DND-41 (cell line): ENCODE data around the gene RASD2.

Experiments used
- ATAC-seq: fragments of 200-7000 bp; cut with Tn5 transposase; 3 replicates; pipeline ENCODE4 v1.9.1; 2021; ENCODE audit warnings: low read depth; ENCODE audit not compliant: insufficient read depth
- DNase-seq: peaks from one replicate; pipeline ENCODE4 v3.0.0-alpha.2; 2020
- H2AFZ ChIP-seq: 2 replicates; pipeline ENCODE4 v1.6.0; 2012; ENCODE audit warnings: low read depth, low read length
- H3K27ac ChIP-seq: 2 replicates; pipeline ENCODE4 v1.5.1; 2012; ENCODE audit warnings: low read length, inconsistent platforms
- H3K27me3 ChIP-seq: fragments of 200-600 bp; sonication (generic); 2 replicates; pipeline ENCODE4 v1.6.0; 2012; ENCODE audit warnings: low read length, mild to moderate bottlenecking, inconsistent platforms; ENCODE audit not compliant: insufficient read depth, poor library complexity
- H3K36me3 ChIP-seq: 2 replicates; pipeline ENCODE4 v1.5.1; 2012; ENCODE audit warnings: low read length, inconsistent platforms; ENCODE audit not compliant: insufficient read depth
- H3K4me1 ChIP-seq: 2 replicates; pipeline ENCODE4 v1.5.1; 2012; ENCODE audit warnings: mild to moderate bottlenecking, low read length; ENCODE audit not compliant: insufficient read depth
- H3K4me2 ChIP-seq: 2 replicates; pipeline ENCODE4 v1.6.0; 2012; ENCODE audit warnings: mild to moderate bottlenecking, moderate library complexity, low read length, inconsistent platforms; ENCODE audit not compliant: insufficient read depth
- H3K4me3 ChIP-seq, 2 experiments: fragments of 200-600 bp in 1 of 2; shearing (Covaris generic) in 1 of 2; 2 replicates each; pipeline ENCODE4 v1.5.1; 2012 to 2016; ENCODE audit warnings: inconsistent platforms in 2 of 2, low read length in 2 of 2, mild to moderate bottlenecking in 2 of 2, low read depth in 1 of 2, moderate library complexity in 1 of 2
- H3K79me2 ChIP-seq: 2 replicates; pipeline ENCODE4 v1.6.0; 2012; ENCODE audit warnings: low read length, inconsistent platforms; ENCODE audit not compliant: insufficient read depth
- H3K9ac ChIP-seq: 2 replicates; pipeline ENCODE4 v1.6.0; 2012; ENCODE audit warnings: low read depth, mild to moderate bottlenecking, inconsistent platforms, low read length, moderate library complexity
- H3K9me3 ChIP-seq: 2 replicates; pipeline ENCODE4 v1.5.1; 2012; ENCODE audit warnings: low read length, moderate library complexity, mild to moderate bottlenecking, inconsistent platforms; ENCODE audit not compliant: insufficient read depth, severe bottlenecking
- H4K20me1 ChIP-seq: 2 replicates; pipeline ENCODE4 v1.6.0; 2012; ENCODE audit warnings: low read length; ENCODE audit not compliant: insufficient read depth
- EZH2 ChIP-seq: IDR thresholded peaks from 3 replicates; pipeline ENCODE4 v1.6.1; 2012; ENCODE audit warnings: borderline replicate concordance, low read depth, mild to moderate bottlenecking, moderate library complexity, low read length, inconsistent platforms; ENCODE audit not compliant: severe bottlenecking
- TF ChIP-seq, protein P1 (sequence below): IDR thresholded peaks from 2 replicates; pipeline ENCODE4 v1.5.1; 2012; ENCODE audit warnings: borderline replicate concordance, low read length, moderate library complexity, mild to moderate bottlenecking; ENCODE audit not compliant: poor library complexity, severe bottlenecking; ENCODE audit errors: extremely low read depth

The RASD2 gene

DNA sequence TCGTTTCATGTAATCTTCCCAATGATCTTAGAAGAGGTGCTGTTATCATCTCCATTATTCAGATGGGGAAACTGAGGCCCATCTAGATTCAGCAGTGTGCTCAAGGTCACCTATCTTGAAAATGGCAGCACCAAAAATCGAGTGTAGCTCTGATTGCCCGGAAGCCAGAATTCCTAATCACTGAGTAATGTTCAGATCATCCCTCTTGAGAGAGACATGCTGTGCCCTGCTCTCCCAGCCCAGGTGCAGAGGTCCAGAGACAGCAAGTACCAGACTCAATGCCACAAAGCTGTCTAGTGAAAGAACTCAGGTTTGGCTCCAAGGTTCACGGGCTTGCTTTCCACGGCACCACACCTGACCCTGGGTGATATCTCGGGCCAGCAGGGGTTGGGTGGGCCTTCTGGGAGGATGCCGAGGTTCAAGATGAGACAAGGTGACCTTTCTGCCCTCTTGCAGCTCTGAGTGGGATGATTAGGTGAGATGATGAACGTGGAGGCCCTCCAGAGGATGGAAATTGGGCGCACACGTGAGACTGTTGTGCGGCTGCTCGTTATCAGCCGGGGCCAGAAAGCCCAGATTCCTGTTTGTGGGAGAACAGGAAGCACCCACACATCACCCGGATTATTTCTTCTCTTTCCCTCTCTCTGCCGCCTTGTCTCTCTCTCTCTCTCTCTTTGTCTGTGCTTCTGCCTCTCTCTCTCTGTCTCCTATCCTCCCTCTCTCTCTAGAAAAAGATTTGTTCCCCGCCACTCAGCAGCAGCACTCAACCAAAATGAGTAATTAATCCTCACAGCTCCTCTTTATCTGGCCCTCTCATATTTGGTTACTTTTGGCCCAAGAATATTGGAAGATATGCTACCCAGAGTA, 19.0 kb upstream of the RASD2 start:
- no peaks in the 10 kb centered on the region for H3K27me3 ChIP-seq
- 0 out of 2 replicates have a peak, but pooled peaks cover 6% of the 10 kb centered on the region for H4K20me1 ChIP-seq
- no peak for ATAC-seq
- H3K4me1 ChIP-seq = no peaks in the 10 kb centered on the region
- no peak for DNase-seq
- H3K9me3 ChIP-seq = no peaks in the 10 kb centered on the region
- no peak overlapping the region for H2AFZ ChIP-seq
- H3K79me2 ChIP-seq = no peaks in the 10 kb centered on the region
- H3K36me3 ChIP-seq = no peaks in the 10 kb centered on the region
- H3K9ac ChIP-seq = no peak overlapping the region
- no peak overlapping the region for H3K4me3 ChIP-seq
- no peak overlapping the region for H3K4me2 ChIP-seq
- TF ChIP-seq, protein P1, sequence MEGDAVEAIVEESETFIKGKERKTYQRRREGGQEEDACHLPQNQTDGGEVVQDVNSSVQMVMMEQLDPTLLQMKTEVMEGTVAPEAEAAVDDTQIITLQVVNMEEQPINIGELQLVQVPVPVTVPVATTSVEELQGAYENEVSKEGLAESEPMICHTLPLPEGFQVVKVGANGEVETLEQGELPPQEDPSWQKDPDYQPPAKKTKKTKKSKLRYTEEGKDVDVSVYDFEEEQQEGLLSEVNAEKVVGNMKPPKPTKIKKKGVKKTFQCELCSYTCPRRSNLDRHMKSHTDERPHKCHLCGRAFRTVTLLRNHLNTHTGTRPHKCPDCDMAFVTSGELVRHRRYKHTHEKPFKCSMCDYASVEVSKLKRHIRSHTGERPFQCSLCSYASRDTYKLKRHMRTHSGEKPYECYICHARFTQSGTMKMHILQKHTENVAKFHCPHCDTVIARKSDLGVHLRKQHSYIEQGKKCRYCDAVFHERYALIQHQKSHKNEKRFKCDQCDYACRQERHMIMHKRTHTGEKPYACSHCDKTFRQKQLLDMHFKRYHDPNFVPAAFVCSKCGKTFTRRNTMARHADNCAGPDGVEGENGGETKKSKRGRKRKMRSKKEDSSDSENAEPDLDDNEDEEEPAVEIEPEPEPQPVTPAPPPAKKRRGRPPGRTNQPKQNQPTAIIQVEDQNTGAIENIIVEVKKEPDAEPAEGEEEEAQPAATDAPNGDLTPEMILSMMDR = no peak
- TF ChIP-seq EZH2 = no peak
- H3K27ac ChIP-seq = no peak overlapping the region

DNA sequence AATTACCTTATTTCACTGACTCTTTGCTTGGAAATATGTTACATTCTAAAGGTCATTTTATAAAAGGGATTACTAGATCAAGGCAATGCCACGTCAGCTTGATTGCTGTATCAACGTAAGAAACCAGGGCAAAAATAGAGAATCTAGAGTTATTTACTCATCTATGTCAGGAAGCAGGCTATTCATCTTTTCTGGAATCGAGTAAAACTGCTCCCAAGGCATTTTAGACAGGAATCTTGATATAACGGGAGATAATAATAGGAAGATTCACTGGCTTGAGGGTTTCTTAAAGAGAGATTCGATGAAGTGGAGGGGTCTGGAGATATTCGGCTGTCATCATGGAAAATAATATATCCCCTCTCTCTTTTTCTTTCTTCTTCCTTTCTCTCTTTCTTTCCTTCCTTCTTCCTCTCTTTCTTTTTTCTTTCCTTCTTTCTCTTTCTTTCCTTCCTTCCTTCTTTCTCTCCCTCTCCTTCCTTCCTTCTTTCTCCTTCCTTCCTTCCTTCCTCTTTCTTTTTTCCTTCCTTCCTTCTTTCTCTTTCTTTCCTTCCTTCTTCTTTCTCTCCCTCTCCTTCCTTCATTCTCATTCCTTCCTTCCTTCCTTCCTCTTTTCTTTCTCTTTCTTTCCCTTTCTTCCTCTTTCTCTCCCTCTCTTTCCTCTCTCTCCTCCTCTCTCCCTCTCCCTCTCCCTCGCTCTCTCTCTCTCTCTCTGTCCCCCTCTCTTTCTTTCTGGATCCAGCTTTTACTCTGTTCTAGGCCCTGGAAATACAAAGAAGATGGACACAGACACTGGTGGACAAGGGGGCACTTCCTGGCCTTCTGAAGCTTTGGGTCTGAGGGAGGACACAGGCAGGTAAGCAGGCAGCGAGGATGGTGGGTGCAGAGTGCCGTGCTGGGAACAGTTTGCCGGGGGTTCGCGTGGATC, 18.1 kb upstream of the RASD2 start:
- H3K27me3 ChIP-seq = no peaks in the 10 kb centered on the region
- DNase-seq = no peak
- no peak for ATAC-seq
- H3K36me3 ChIP-seq = no peaks in the 10 kb centered on the region
- H3K9me3 ChIP-seq = no peaks in the 10 kb centered on the region
- 0 out of 2 replicates have a peak, but pooled peaks cover 6% of the 10 kb centered on the region for H4K20me1 ChIP-seq
- H2AFZ ChIP-seq = no peak overlapping the region
- H3K27ac ChIP-seq = no peak overlapping the region
- no peak overlapping the region for H3K4me3 ChIP-seq
- H3K9ac ChIP-seq = no peak overlapping the region
- H3K4me1 ChIP-seq = no peaks in the 10 kb centered on the region
- H3K79me2 ChIP-seq = no peaks in the 10 kb centered on the region
- no peak overlapping the region for H3K4me2 ChIP-seq
- TF ChIP-seq, protein P1 = no peak
- no peak for TF ChIP-seq EZH2

DNA sequence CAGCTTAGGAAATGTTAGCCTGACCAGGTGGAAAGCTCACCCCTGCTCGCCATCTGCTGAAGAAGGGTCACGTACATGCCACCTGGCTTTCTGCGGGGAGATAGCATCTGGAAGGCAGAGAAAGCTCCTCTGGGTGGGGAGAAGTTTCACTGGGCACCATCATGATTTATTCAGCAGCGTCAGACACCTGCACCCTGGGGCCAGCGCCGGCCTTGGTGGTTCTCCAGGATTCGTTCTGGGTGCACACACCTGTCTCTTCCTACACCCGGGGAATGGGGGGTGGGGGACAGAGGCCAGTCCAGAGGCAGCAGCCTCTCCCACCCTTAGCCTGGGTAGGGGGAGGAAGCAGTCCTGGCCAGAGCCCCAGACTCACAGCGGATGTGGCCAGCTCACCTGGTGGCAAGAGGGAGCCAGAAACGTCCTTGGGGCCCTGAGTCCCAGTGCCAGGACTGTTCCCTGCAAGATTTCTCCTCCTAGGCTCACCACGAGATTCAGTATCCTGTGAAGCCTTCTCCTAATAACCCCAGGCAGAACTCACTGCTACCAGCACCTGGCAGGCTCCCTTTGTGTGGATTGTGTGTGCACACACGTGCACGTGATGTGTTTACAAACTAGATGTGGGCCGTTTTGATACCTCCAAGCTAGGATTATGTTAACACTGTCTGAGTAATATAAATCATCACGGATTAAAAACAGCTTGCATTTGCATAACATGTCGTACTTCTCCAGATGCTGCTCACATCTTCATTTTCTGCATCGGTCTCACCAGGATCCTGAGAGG, 17.3 kb upstream of the RASD2 start:
- ATAC-seq (no peak), DNase-seq (no peak)
- no peaks in the 10 kb centered on the region for H3K27me3 ChIP-seq
- TF ChIP-seq, protein P1 = no peak
- TF ChIP-seq EZH2 = no peak
- H3K4me1 ChIP-seq = no peaks in the 10 kb centered on the region
- no peak overlapping the region for H3K4me2 ChIP-seq
- 0 out of 2 replicates have a peak, but pooled peaks cover 6% of the 10 kb centered on the region for H4K20me1 ChIP-seq
- no peak overlapping the region for H3K27ac ChIP-seq
- no peak overlapping the region for H3K9ac ChIP-seq
- H3K4me3 ChIP-seq = no peak overlapping the region
- H3K9me3 ChIP-seq = no peaks in the 10 kb centered on the region
- no peaks in the 10 kb centered on the region for H3K36me3 ChIP-seq
- H2AFZ ChIP-seq = no peak overlapping the region
- H3K79me2 ChIP-seq = no peaks in the 10 kb centered on the region
